SU-DHL-6 (cell line): ENCODE measurements around the gene NAPSA.

Experiments used
- H2AFZ ChIP-seq: fragments of 200-600 bp; sonication (generic); 2 replicates; pipeline ENCODE4 v1.6.1; 2014; ENCODE audit warnings: low read depth, mild to moderate bottlenecking, moderate library complexity, mixed read lengths, antibody characterized with exemption, low read length; ENCODE audit not compliant: severe bottlenecking
- H3F3A ChIP-seq: fragments of 200-600 bp; shearing (Covaris generic); 2 replicates; pipeline ENCODE4 v1.6.0; 2016; ENCODE audit warnings: antibody characterized with exemption, mild to moderate bottlenecking; ENCODE audit not compliant: insufficient read depth
- H3K27ac ChIP-seq: fragments of 200-600 bp; sonication (generic); 2 replicates; pipeline ENCODE4 v1.5.1; 2016; ENCODE audit warnings: low read depth, mild to moderate bottlenecking, low read length, moderate library complexity, mixed read lengths
- H3K27me3 ChIP-seq: fragments of 200-600 bp; sonication (generic), shearing (Covaris generic); 2 replicates; pipeline ENCODE4 v1.6.0; 2014; ENCODE audit warnings: mild to moderate bottlenecking, low read length
- H3K36me3 ChIP-seq: fragments of 200-600 bp; sonication (generic); 2 replicates; pipeline ENCODE4 v1.6.1; 2014; ENCODE audit warnings: mild to moderate bottlenecking, low read length, mixed read lengths
- H3K4me2 ChIP-seq: fragments of 300-600, 200-600 bp; shearing (Covaris generic), sonication (generic); 2 replicates; pipeline ENCODE4 v1.6.0; 2014; ENCODE audit warnings: low read length, low read depth, mild to moderate bottlenecking; ENCODE audit not compliant: poor library complexity, severe bottlenecking
- H3K4me3 ChIP-seq: fragments of 200-600 bp; sonication (generic); 2 replicates; pipeline ENCODE4 v1.5.1; 2014; ENCODE audit warnings: antibody characterized with exemption, low read length, mild to moderate bottlenecking, mixed read lengths; ENCODE audit not compliant: insufficient read depth, poor library complexity, severe bottlenecking
- H3K79me2 ChIP-seq: fragments of 200-600 bp; sonication (generic); 2 replicates; pipeline ENCODE4 v1.6.1; 2014; ENCODE audit warnings: mild to moderate bottlenecking, low read length, moderate library complexity; ENCODE audit not compliant: insufficient read depth
- H3K9ac ChIP-seq: fragments of 200-600 bp; sonication (generic); 2 replicates; pipeline ENCODE4 v1.7.0; 2014; ENCODE audit warnings: mild to moderate bottlenecking, low read length
- H3K9me2 ChIP-seq: fragments of 200-600 bp; sonication (generic); replicated peaks from 2 replicates; pipeline ENCODE4 v1.6.1; 2014; ENCODE audit warnings: low read length; ENCODE audit not compliant: insufficient read depth
- H3K9me3 ChIP-seq: fragments of 200-600 bp; sonication (generic); 2 replicates; pipeline ENCODE4 v1.6.1; 2014; ENCODE audit warnings: low read length, mixed read lengths; ENCODE audit not compliant: insufficient read depth
- H4K20me1 ChIP-seq: fragments of 200-600 bp; sonication (generic); 2 replicates; pipeline ENCODE4 v1.6.1; 2014; ENCODE audit warnings: low read depth, mild to moderate bottlenecking, antibody characterized with exemption, low read length, moderate library complexity, mixed read lengths
- CTCF ChIP-seq: fragments of 200-600 bp; sonication (generic); IDR thresholded peaks from one replicate; pipeline ENCODE4 v1.5.1; 2017; ENCODE audit warnings: antibody characterized with exemption, mild to moderate bottlenecking, low read length, moderate library complexity; ENCODE audit not compliant: insufficient read depth, poor library complexity, severe bottlenecking
- EZH2phosphoT487 ChIP-seq: fragments of 200-600 bp; sonication (generic), shearing (Covaris generic); conservative IDR thresholded peaks from 2 replicates; pipeline ENCODE4 v1.6.1; 2018; ENCODE audit warnings: mild to moderate bottlenecking, antibody characterized with exemption, low read length, moderate library complexity, mixed read lengths

Gene NAPSA

GRCh38 chr19:50329146-50329925, 36.1 kb downstream of the NAPSA start, which contains the start of gene KCNC3:
Gene KCNC3 (minus strand): TSS chr19:50329377. CDS start chr19:50329082, 295 bp downstream.
- Histone ChIP-seq H3K9me3 (no peaks in the 10 kb centered on the region), H2AFZ (peak within 1 kb of the TSS; percentile 15), H4K20me1 (0 out of 2 replicates have a peak, but pooled peaks cover 9% of the 10 kb centered on the region), H3K27me3 (no peaks in the 10 kb centered on the region), H3K4me3 (peak within 1 kb of the TSS; percentile 57), H3K9me2 (no peaks in the 10 kb centered on the region), H3K9ac (peak within 1 kb of the TSS; percentile 55), H3K27ac (peak within 1 kb of the TSS; percentile 90), H3K36me3 (0 out of 2 replicates have a peak, but pooled peaks cover 3% of the 10 kb centered on the region), H3K4me2 (peak within 1 kb of the TSS; percentile 68), H3F3A (peaks cover 36% of the 10 kb centered on the region), H3K79me2 (0 out of 2 replicates have a peak, but pooled peaks cover 3% of the 10 kb centered on the region)
- no peak for TF ChIP-seq CTCF
- TF ChIP-seq EZH2phosphoT487, result no peak

GRCh38 chr19:50328873-50329145, 36.6 kb downstream of the NAPSA start:
- Histone ChIP-seq H3F3A (peaks cover 32% of the 10 kb centered on the region), H4K20me1 (0 out of 2 replicates have a peak, but pooled peaks cover 9% of the 10 kb centered on the region), H3K79me2 (0 out of 2 replicates have a peak, but pooled peaks cover 3% of the 10 kb centered on the region), H3K27me3 (no peaks in the 10 kb centered on the region), H3K4me3 (no peak overlapping the region), H3K9me3 (no peaks in the 10 kb centered on the region), H3K36me3 (no peaks in the 10 kb centered on the region), H3K27ac (no peak overlapping the region), H3K9me2 (no peaks in the 10 kb centered on the region), H3K9ac (no peak overlapping the region; the same call in 1 of the 2 replicates), H3K4me2 (no peak overlapping the region), H2AFZ (no peak overlapping the region)
- no peak for TF ChIP-seq EZH2phosphoT487
- no peak for TF ChIP-seq CTCF

- Histone ChIP-seq H2AFZ (no peak overlapping the region), H3K27me3 (no peaks in the 10 kb centered on the region), H3F3A (peaks cover 28% of the 10 kb centered on the region)
Observed at GRCh38 chr19:50328224-50328872, 37.1 kb downstream of the NAPSA start.

More at GRCh38 chr19:50328224-50328872, 37.1 kb downstream of the NAPSA start:
- Histone ChIP-seq H3K36me3 (no peaks in the 10 kb centered on the region), H3K4me2 (peak overlapping the region; percentile 61), H3K9me2 (no peaks in the 10 kb centered on the region), H3K27ac (no peak overlapping the region), H3K9ac (peak overlapping the region; percentile 54), H3K9me3 (no peaks in the 10 kb centered on the region), H4K20me1 (0 out of 2 replicates have a peak, but pooled peaks cover 9% of the 10 kb centered on the region), H3K79me2 (0 out of 2 replicates have a peak, but pooled peaks cover 3% of the 10 kb centered on the region), H3K4me3 (peak overlapping the region; percentile 49)
- TF ChIP-seq CTCF, result no peak
- no peak for TF ChIP-seq EZH2phosphoT487
